Measurements from ENCODE around the gene CHST15.

DNA sequence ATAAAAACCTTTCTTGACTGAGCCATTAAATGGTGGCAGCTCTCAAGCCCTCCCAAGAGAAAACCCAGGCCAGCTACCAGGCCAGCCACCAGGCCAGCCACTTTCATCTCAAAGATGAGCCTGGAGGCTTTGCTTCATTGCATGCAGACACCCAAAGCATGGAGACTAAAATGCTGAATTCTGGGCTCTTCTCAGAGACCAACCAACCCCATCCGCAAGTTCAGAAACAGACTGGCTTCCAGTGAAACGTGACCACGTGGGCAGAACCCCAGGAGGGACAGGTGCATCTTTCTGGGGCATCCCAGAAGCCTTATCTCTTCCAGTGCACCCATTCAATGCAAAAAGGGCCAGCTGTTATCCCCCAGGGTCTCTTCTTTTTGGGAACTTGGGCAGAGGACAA is 20.9 kb downstream of the CHST15 start:
- TF ChIP-seq POLR2A (IDR thresholded peaks at IDR 0.05; ENCODE audit: low read depth, low read length) (no peak), TAF1 (IDR thresholded peaks at IDR 0.05; ENCODE audit: low read depth, low read length) (no peak), PAX5 (IDR thresholded peaks at IDR 0.05; ENCODE audit: insufficient read depth, low read length, severe bottlenecking) (no peak), POLR2AphosphoS5 (IDR thresholded peaks at IDR 0.05; ENCODE audit: low read depth, low read length) (no peak), SPI1 (IDR thresholded peaks at IDR 0.05; ENCODE audit: low read depth, low read length) (no peak), POU2F2 (IDR thresholded peaks at IDR 0.05; ENCODE audit: low read depth, low read length) (no peak)

All from GM12891 (cell line).